HepG2 (cell line): ENCODE results near the gene CAMTA2. TPM values are rescaled to one million over a fixed set of nuclear protein-coding genes. Genes with fewer than 3 reads are reported as not detected.
A peak's percentile ranks its signal among the peaks of the same experiment; 100 is the strongest.

ENCODE experiments used
- ARHGAP35 ChIP-seq: sonication (generic); formaldehyde crosslinking; IDR thresholded peaks from 2 replicates; pipeline ENCODE4 v1.9.0; 2022; ENCODE audit warnings: mild to moderate bottlenecking, inconsistent platforms, moderate library complexity, missing genetic modification reagents, borderline replicate concordance
- CENPT ChIP-seq: sonication (generic); formaldehyde crosslinking; IDR thresholded peaks from 2 replicates; pipeline ENCODE4 v1.8.0; 2022; ENCODE audit warnings: low read depth, mild to moderate bottlenecking, moderate library complexity, missing genetic modification reagents
- CREM ChIP-seq, 2 experiments: sonication (generic) in 1 of 2; formaldehyde crosslinking in 1 of 2; IDR thresholded peaks; 2 replicates each; pipeline versions ENCODE4 v1.4.0 to v1.6.1; 2016 to 2020; ENCODE audit warnings: antibody characterized with exemption in 1 of 2, mild to moderate bottlenecking in 1 of 2, missing genetic modification reagents in 1 of 2
- HMGA1 ChIP-seq: sonication (generic); formaldehyde crosslinking; conservative IDR thresholded peaks from 2 replicates; pipeline ENCODE4 v1.4.0; 2020; ENCODE audit warnings: missing genetic modification reagents
- HOXD1 ChIP-seq: sonication (generic); formaldehyde crosslinking; IDR thresholded peaks from 2 replicates; pipeline ENCODE4 v1.5.0; 2020; ENCODE audit warnings: missing genetic modification reagents
- MED1 ChIP-seq: sonication (generic); formaldehyde crosslinking; IDR thresholded peaks from 2 replicates; pipeline ENCODE4 v1.4.0; 2020; ENCODE audit warnings: missing genetic modification reagents
- MEIS2 ChIP-seq: sonication (generic); formaldehyde crosslinking; IDR thresholded peaks from 2 replicates; pipeline ENCODE4 v1.9.0; 2021; ENCODE audit warnings: mild to moderate bottlenecking, missing genetic modification reagents
- NFIC ChIP-seq: IDR thresholded peaks from 2 replicates; pipeline ENCODE4 v1.6.1; 2012; ENCODE audit warnings: mild to moderate bottlenecking, low read length, inconsistent platforms
- NFYB ChIP-seq: sonication (generic); formaldehyde crosslinking; IDR thresholded peaks from 2 replicates; pipeline ENCODE4 v1.4.0; 2020; ENCODE audit warnings: missing genetic modification reagents
- PTBP1 ChIP-seq: fragments of 200-400 bp; formaldehyde crosslinking; IDR thresholded peaks from 2 replicates; pipeline ENCODE4 v1.6.1; 2018; ENCODE audit warnings: low read length, low read depth; ENCODE audit not compliant: poor library complexity, severe bottlenecking
- SNAI1 ChIP-seq: sonication (generic); formaldehyde crosslinking; IDR thresholded peaks from 2 replicates; pipeline ENCODE4 v1.5.0; 2020; ENCODE audit warnings: mild to moderate bottlenecking, missing genetic modification reagents, borderline replicate concordance
- TBL1XR1 ChIP-seq: fragments of 150-350 bp; IDR thresholded peaks from 2 replicates; pipeline ENCODE4 v1.6.1; 2014; ENCODE audit warnings: borderline replicate concordance, low read length; ENCODE audit not compliant: partially characterized antibody
- ZNF232 ChIP-seq: sonication (generic); formaldehyde crosslinking; IDR thresholded peaks from 2 replicates; pipeline ENCODE4 v1.4.0; 2020; ENCODE audit warnings: missing genetic modification reagents, borderline replicate concordance
- ZNF501 ChIP-seq: sonication (generic); formaldehyde crosslinking; IDR thresholded peaks from 2 replicates; pipeline ENCODE4 v1.5.1; 2020; ENCODE audit warnings: mild to moderate bottlenecking, moderate library complexity, missing genetic modification reagents
- polyA plus RNA-seq, 8 experiments: library from polyadenylated mRNA; depleted of rRNA in 3 of 8; stranded (reverse) in 7 of 8; unstranded in 1 of 8; fragments of >200 nt; fragmentation: Illumina TruSeq in 4 of 8; extraction: Trizol in 4 of 8; gene quantifications; 2 replicates each; pipeline versions ENCODE4 v1.2.1 to v1.2.3, GENCODE V29; 2011 to 2016; ENCODE audit warnings: low read depth in 4 of 8, missing spikeins in 1 of 8, mixed read lengths in 1 of 8; ENCODE audit not compliant: insufficient read depth in 1 of 8
- total RNA-seq, 5 experiments: library from RNA; depleted of rRNA; stranded (reverse); fragments of >200 nt; fragmentation: Illumina TruSeq; extraction: Trizol; gene quantifications; 2 replicates each; pipeline ENCODE4 v1.2.3, GENCODE V29; 2016; ENCODE audit warnings: low read depth in 1 of 5
- TF ChIP-seq, protein P1 (sequence below), 2 experiments: sonication (generic) in 1 of 2; formaldehyde crosslinking in 1 of 2; IDR thresholded peaks; 2 replicates each; pipeline versions ENCODE4 v1.4.0 to v1.6.1; 2018 to 2020; ENCODE audit warnings: missing genetic modification reagents in 2 of 2, borderline replicate concordance in 1 of 2, low read depth in 1 of 2, mild to moderate bottlenecking in 1 of 2, missing biosample characterization in 1 of 2
- TF ChIP-seq, protein P2 (sequence below): sonication (generic); formaldehyde crosslinking; IDR thresholded peaks from 2 replicates; pipeline ENCODE4 v1.8.1; 2023; ENCODE audit warnings: mild to moderate bottlenecking, inconsistent platforms, moderate library complexity, missing genetic modification reagents, borderline replicate concordance
- TF ChIP-seq, protein P3 (sequence below): sonication (generic); formaldehyde crosslinking; IDR thresholded peaks from 2 replicates; pipeline ENCODE4 v1.8.1; 2023; ENCODE audit warnings: missing genetic modification reagents, inconsistent platforms, borderline replicate concordance
- TF ChIP-seq, protein P4 (sequence below): sonication (generic); formaldehyde crosslinking; IDR thresholded peaks from 2 replicates; pipeline ENCODE4 v1.5.1; 2020; ENCODE audit warnings: mild to moderate bottlenecking, missing genetic modification reagents
- TF ChIP-seq, protein P5 (sequence below): sonication (generic); formaldehyde crosslinking; IDR thresholded peaks from 2 replicates; pipeline ENCODE4 v1.8.1; 2022; ENCODE audit warnings: mild to moderate bottlenecking, missing genetic modification reagents

Gene CAMTA2
- total and polyA plus RNA-seq, 2 of the 13 experiments (the other 11 are each of a cell fraction or from before 2014, with no cell fraction given) = 4.1 to 7.1 TPM

DNA sequence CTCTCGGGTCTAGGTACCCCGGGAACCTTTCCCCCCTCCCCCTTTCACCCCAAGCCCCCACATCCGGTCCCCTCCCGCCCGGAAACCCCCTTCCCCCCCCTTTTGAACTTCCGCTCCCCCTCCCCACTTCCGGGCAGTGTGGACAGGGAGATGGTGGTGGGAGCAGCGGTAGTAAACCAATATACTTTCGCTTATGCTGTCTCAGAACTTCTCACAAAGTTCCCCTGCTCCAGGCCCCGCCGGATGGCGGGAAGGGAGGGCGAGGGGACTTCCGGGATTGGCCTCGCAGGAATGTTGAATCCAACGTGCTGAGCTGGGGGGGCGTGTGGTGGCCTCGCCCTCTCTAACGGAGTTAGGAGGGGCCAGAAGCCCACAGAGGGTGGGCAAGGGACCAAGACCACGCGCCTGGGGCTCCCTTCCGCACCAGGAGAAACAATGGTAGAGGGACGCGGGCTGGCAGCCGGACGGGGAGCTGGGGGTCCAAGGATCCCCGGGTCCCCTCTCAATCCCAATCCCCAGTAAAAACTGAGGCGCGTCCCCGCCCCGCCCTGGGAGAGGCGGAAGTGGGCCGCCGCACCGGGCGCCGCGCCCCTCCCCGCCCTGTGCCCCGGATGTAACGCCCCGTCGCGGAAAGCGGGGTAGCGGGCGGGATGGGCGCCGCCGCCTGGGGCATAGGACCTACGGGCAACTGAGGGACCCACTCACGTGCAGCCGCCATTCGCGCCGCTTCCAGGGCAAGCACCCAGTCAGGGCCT, 39.9 kb downstream of the CAMTA2 start (continued):
- TF ChIP-seq, protein P1, sequence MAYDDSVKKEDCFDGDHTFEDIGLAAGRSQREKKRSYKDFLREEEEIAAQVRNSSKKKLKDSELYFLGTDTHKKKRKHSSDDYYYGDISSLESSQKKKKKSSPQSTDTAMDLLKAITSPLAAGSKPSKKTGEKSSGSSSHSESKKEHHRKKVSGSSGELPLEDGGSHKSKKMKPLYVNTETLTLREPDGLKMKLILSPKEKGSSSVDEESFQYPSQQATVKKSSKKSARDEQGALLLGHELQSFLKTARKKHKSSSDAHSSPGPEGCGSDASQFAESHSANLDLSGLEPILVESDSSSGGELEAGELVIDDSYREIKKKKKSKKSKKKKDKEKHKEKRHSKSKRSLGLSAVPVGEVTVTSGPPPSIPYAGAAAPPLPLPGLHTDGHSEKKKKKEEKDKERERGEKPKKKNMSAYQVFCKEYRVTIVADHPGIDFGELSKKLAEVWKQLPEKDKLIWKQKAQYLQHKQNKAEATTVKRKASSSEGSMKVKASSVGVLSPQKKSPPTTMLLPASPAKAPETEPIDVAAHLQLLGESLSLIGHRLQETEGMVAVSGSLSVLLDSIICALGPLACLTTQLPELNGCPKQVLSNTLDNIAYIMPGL (CRISPR knock-in tag; IDR thresholded peaks at IDR 0.05; ENCODE audit: borderline replicate concordance in 1 of 2, low read depth in 1 of 2) = peak in 1 of 2 experiments; percentile 39; a peak in 2 of 4 replicates
- TF ChIP-seq ZNF232 (CRISPR knock-in tag) (0 out of 2 replicates have a peak, but pooled peaks have one; percentile 30), TBL1XR1 (no peak), NFYB (0 out of 2 replicates have a peak, but pooled peaks have one; percentile 25), CREM (IDR thresholded peaks at IDR 0.05) (no peak), CREM (CRISPR knock-in tag; IDR thresholded peaks at IDR 0.05) (no peak), SNAI1 (0 out of 2 replicates have a peak, but pooled peaks have one; percentile 40), HOXD1 (CRISPR knock-in tag) (peak; percentile 60; the same call in 1 of the 2 replicates), CENPT (CRISPR knock-in tag) (no peak), MED1 (CRISPR knock-in tag) (0 out of 2 replicates have a peak, but pooled peaks have one; percentile 15), NFIC (no peak), MEIS2 (CRISPR knock-in tag) (no peak), HMGA1 (CRISPR knock-in tag) (no peak), PTBP1 (no peak), ZNF501 (CRISPR knock-in tag) (peak; percentile 14; the same call in 1 of the 2 replicates), ARHGAP35 (CRISPR knock-in tag) (no peak)
- TF ChIP-seq, protein P2, sequence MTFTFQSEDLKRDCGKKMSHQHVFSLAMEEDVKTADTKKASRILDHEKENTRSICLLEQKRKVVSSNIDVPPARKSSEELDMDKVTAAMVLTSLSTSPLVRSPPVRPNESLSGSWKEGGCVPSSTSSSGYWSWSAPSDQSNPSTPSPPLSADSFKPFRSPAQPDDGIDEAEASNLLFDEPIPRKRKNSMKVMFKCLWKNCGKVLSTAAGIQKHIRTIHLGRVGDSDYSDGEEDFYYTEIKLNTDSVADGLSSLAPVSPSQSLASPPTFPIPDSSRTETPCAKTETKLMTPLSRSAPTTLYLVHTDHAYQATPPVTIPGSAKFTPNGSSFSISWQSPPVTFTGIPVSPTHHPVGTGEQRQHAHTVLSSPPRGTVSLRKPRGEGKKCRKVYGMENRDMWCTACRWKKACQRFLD (CRISPR knock-in tag) = no peak
- TF ChIP-seq, protein P3, sequence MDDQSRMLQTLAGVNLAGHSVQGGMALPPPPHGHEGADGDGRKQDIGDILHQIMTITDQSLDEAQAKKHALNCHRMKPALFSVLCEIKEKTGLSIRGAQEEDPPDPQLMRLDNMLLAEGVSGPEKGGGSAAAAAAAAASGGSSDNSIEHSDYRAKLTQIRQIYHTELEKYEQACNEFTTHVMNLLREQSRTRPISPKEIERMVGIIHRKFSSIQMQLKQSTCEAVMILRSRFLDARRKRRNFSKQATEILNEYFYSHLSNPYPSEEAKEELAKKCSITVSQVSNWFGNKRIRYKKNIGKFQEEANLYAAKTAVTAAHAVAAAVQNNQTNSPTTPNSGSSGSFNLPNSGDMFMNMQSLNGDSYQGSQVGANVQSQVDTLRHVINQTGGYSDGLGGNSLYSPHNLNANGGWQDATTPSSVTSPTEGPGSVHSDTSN (CRISPR knock-in tag) = 0 out of 2 replicates have a peak, but pooled peaks have one; percentile 60
- TF ChIP-seq, protein P4, sequence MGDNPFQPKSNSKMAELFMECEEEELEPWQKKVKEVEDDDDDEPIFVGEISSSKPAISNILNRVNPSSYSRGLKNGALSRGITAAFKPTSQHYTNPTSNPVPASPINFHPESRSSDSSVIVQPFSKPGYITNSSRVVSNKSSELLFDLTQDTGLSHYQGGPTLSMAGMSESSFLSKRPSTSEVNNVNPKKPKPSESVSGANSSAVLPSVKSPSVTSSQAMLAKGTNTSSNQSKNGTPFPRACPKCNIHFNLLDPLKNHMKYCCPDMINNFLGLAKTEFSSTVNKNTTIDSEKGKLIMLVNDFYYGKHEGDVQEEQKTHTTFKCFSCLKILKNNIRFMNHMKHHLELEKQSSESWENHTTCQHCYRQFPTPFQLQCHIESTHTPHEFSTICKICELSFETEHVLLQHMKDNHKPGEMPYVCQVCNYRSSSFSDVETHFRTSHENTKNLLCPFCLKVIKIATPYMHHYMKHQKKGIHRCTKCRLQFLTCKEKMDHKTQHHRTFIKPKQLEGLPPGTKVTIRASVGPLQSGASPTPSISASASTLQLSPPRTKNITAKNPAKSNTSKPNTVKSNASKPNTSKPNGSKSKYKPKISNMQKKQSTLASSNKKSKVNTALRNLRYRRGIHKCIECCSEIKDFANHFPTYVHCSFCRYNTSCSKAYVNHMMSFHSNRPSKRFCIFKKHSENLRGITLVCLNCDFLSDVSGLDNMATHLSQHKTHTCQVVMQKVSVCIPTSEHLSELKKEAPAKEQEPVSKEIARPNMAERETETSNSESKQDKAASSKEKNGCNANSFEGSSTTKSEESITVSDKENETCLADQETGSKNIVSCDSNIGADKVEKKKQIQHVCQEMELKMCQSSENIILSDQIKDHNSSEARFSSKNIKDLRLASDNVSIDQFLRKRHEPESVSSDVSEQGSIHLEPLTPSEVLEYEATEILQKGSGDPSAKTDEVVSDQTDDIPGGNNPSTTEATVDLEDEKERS (CRISPR knock-in tag) = no peak
- TF ChIP-seq, protein P5, sequence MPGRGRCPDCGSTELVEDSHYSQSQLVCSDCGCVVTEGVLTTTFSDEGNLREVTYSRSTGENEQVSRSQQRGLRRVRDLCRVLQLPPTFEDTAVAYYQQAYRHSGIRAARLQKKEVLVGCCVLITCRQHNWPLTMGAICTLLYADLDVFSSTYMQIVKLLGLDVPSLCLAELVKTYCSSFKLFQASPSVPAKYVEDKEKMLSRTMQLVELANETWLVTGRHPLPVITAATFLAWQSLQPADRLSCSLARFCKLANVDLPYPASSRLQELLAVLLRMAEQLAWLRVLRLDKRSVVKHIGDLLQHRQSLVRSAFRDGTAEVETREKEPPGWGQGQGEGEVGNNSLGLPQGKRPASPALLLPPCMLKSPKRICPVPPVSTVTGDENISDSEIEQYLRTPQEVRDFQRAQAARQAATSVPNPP (CRISPR knock-in tag) = 0 out of 2 replicates have a peak, but pooled peaks have one; percentile 6
